Activated CD8-positive, alpha-beta memory T cell treated with anti-CD3 and anti-CD28 coated beads, Interleukin-2, amount 50 U/mL, for 48 hours (primary cell): ENCODE results near the gene CDK19.

ENCODE experiments used
- DNase-seq: peaks from one replicate; pipeline ENCODE4 v3.0.0-alpha.2; 2020

The CDK19 gene

GRCh38 chr6:110693994-110694393 is 121.3 kb downstream of the CDK19 start:
- no peak for DNase-seq

- no peak for DNase-seq
Observed at GRCh38 chr6:110693296-110693695, 122.0 kb downstream of the CDK19 start.

DNA sequence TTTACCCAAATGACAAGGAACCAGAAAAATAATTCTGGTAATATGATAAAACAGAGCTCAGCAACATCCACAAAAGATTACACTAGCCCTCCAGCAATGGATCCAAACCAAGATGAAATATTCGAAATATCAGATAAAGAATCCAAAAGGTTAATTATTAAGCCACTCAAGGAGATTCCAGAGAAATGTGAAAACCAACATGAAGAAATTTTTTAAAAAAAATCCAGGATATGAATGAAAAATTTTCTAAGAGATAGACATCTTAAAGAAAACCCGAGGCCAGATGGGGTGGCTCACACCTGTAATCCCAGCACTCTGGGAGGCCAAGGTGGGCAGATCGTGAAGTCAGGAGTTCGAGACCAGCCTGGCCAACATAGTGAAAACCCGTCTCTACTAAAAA is 124.4 kb downstream of the CDK19 start:
- no peak for DNase-seq

DNA sequence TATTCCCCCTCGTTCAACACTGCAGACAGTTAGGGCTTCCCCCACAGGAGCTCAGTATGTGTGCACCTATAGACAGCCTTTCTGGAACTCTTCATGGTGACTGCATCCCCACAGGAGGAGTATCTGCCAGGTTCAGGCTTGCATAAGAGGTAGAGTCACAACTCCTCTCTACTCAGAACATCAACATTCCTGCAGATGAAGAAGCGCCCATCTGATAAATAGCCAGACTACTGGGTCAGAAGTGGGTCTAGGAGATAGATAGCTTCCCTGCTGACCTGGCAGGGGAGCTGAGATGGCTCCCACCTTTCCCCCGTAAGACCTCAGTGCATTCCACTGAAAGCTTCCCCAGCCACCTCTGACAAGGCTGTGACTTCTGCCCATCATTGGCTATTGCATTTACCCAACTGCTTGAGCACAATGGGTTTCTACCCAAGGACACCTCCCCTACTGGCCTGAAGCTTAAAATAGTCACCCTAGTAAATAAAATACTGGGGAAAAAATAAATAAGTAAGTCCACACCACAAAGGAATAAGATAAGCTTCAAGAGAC is 125.1 kb downstream of the CDK19 start:
- DNase-seq = no peak

GRCh38 chr6:110689275-110689935 is 125.9 kb downstream of the CDK19 start:
- no peak for DNase-seq

DNA sequence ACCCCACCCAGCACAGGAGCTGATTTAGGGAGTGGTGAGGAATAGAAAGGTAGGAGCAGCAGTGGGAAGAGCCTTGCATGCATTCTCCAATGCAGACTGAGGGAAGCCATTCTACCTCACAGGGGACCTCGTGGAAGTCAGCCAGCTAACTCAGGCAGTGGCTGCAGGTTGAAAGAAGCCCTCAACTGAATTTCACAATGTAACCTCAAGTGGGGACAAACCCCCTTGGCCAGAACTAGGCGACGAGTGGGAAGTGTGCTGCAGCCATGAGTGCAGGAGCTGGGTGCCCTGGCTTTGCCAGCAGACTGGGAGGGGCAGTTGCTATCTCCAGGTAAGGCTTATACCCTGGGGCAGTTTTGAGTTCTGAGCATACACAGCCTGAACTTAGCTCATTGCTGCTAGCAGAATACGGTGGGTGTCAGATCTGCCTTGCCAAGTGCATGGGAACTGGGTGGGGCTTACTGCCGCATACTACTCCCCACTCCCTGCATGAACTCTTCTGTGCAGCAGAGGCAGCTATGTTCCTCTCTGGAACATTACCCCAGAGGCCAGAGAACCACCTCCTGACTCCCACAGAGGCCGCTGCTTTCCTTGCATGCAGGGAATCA is 126.5 kb downstream of the CDK19 start:
- no peak for DNase-seq

GRCh38 chr6:110687326-110687725 is 127.9 kb downstream of the CDK19 start:
- DNase-seq = no peak

DNA sequence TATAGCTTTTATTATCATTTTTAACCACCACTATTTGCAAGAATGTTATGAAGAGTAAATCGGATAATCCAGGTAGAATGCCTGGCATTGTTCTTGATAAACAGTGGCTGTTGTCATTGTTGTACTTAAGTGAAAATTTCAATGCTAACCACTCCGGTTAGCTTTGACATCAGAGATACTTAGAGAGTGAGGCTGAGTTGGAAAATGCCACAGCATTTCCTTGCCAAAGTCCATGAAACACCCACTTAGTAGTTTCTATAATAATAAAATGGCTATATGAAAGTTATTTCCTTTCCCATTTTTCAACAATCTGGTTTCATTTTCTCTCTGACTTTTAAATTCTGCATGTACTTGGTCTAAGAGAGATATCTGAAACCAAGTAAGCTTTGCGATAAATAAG is 132.0 kb downstream of the CDK19 start:
- no peak for DNase-seq

- DNase-seq = no peak
Observed at GRCh38 chr6:110682460-110682853, 132.8 kb downstream of the CDK19 start.

DNA sequence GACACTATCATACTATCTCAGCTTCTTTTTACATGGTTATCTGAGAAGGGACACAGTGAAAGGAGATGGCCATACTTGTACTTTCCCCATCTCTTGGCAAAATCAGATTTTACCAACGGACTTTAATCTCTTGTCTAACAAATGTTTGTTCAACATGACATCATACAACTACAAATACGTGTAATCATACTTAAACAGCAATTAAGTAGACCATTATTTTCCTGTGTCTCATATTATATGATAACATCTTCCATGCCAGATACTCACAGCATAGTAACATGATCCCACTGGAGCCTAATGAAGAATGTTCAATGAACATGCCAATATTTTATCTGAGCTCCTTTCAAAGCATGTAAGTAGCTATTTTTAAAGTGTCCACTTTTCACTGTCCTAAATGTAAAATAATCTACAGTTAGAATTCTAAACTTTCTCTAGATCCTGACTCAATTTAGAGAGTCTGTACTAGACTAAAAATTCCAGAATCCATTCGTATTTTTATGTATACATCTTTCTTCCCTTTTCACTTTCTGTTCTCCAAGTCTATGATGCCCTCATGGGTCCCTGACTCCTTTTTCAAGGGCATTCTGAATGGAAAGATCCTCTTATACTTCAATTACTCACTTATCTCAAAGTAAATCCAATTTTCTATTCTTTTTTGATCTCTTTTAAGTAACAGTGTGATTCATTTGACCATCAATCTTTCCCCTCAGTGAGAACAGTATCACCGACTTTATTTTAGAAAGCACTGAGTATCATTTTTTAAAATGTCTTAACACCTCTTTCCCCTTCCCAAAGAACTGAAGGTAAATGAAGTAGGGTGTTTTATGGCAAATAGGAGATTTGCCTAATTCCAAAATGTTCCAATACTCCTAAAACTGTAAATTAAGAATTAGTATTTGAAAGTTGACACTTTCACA is 133.5 kb downstream of the CDK19 start:
- no peak for DNase-seq

DNA sequence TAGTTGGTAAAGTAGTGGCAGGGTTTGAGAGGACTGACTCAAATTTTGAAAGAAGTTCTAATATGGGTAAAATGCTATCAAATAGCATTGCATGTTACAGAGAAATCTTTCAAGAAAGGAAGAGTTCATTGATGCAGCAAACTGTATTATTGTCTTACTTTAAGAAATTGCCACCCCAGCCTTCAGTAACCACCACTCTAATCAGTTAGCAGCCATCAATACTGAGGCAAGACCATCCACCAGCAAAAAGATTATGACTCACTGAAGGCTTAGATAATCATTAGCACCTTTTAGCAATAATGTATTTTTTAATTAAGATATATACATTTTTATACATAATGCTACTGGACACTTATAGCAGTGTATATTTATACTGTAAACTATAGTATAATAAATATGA is 138.9 kb downstream of the CDK19 start:
- no peak for DNase-seq

- no peak for DNase-seq
Observed at GRCh38 chr6:110674096-110674495, 141.2 kb downstream of the CDK19 start.

GRCh38 chr6:110672122-110672521 is 143.1 kb downstream of the CDK19 start:
- DNase-seq = no peak

DNA sequence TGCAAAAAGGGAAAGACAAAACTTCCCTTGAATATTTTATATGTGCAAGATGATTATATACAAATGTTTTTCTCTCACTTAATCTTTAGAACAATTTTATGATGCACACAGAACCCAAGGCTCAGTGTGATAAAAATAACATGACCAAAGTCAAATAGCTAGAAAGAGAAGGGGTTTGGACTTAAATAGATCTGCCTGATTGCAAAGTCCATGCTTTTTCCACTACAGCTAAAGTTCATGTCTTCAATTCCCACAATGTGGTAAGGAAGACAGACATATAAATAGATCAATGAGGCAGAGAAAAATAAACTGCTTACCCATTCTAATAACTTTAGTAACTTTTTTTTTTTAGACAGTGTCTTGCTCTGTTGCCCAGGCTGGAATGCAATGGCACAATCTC is 143.8 kb downstream of the CDK19 start:
- DNase-seq = no peak

DNA sequence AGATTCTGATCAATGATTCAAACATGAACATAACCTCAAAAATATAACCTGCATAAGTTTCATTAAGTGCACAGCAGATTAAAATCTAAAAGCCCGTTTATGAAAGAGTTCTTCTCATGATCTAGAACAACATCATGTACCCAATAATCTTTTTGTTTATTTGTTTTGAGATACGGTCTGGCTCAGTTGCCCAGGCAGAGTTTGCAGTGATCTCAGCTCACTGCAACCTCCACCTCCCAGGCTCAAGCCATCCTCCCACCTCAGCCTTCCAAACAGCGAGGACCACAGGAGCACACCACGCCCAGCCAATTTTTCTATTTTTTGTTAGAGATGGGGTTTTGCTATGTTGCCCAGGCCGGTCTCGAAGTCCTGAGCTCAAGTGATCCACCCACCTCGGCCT is 149.7 kb downstream of the CDK19 start:
- no peak for DNase-seq

GRCh38 chr6:110664933-110665332 is 150.3 kb downstream of the CDK19 start:
- no peak for DNase-seq

- DNase-seq = no peak
Observed at GRCh38 chr6:110662490-110663211, 152.6 kb downstream of the CDK19 start.

DNA sequence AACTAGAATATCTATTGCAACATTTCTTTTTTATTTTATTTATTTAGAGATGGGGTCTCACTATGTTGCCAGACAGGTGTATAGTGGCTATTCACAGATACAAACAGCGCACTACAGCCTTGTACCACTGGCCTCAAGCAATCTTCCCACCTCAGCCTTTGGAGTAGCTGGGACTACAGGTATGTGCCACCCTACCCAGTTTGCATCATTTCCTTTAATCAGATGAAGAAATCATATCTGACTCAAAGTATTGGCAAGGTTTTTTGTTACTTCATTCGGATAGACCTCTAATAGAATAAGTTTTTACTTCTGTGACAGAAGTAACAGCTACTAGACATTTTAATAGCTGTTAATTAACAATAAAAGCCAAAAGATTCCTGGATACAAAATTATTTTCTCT is 153.9 kb downstream of the CDK19 start:
- no peak for DNase-seq

DNA sequence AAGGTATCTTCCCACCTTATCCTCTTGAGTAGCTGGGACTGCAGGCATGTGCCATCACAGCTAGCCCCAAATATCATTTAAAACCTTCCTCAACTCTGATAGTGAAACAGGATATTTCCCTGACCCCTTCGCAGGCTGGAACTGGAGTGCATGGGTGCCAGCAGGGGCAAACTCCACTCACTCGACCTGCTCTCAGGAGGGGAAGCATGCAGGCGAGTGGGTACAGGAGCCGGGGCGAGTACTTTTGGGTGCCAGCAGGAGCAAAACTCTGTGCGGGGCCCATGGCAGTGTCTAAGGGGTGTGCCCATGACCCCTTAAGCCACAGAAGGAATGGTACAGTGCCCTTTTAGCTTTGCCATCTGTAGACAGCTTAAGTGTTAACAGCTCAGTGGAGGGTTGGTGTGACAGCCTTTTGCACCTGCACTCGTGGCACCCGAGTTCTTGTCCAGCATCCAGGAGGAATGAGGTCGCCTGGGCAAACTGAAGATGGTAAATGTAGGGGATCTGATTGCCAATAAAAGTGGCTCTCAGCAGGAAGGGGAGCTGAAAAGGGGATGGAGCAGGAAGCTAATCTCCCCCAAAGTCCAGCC is 155.1 kb downstream of the CDK19 start:
- no peak for DNase-seq

DNA sequence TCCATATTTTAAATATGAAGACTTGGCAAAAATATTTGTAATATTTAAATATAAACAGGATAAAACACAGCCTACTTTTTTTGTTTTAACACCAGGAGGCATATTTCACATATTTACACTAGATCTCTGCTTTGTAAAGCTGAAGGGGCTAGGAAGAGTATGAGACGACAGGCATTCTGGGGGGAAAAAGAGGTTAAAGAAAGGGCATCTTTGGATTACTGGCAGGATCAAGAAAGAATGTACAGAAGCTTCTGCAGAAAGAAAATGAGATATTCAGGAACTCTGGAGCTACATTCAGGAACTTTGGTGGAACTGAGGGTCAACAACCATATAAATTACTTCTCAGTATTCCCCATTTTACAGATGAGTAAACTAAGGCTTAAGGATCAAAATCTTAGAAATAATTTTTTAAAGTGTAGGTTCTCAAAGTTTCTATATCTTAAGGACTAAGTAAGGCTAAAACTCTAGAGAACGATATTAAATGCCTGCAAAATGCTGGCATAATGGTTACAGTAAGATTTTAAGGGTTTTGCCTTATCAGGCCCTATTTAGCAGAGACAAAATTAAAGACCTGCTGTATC is 156.5 kb downstream of the CDK19 start:
- no peak for DNase-seq

DNA sequence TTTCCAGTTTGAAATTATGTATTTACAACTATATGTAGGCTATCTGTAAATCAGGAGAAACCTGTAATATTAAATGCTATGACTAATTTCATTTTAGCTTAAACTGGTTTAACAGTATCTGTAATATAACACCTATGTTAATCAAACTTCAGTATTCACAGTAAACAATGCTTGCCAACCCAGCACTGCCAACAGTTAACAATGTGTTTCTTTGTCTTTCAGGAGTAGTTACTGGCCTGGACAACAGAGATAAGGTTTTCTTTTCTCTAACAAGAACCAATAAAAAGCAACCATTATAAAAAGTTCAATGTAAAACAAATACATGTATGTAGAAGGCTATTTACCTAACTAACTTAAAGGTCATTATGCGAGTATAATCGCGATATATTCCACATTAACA is 158.8 kb downstream of the CDK19 start:
- DNase-seq = no peak

- DNase-seq = no peak
Observed at GRCh38 chr6:110655821-110656220, 159.4 kb downstream of the CDK19 start.
